Measurements from ENCODE around the gene CRACDL. TPM values are rescaled to one million over a fixed set of nuclear protein-coding genes. Genes with fewer than 3 reads are reported as not detected.
A peak's percentile ranks its signal among the peaks of the same experiment; 100 is the strongest.

Gene CRACDL
- total and polyA plus RNA-seq, 2 donors (not counting 3 experiments of a cell fraction or from before 2014, with no cell fraction given), result 0.92 to 6.3 TPM

DNA sequence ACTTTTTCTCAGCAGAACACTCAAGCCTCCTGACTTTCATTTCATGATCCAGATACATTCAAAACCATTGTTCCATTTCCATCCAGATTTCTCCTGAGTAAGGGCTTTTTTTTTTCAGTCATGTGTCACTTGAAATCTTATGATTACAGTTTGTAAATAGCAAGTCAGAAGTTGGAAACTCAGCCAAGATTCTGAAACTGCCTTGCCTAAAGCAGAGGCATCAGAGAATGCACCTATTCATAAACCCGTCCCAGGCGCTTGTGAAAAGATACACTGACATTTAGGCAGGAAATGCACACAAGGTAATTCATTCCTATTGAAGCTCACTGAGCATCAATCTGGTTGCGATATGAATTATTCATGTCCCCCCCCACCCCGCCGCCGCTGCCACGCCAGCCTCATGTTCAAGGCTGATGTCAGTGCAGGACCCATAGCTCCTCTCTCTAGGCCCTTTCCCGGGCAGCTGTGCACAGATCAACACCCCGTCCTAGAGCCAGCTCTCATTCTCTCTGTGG lies 174.7 kb downstream of the CRACDL start:
- Histone ChIP-seq H2AFZ (ENCODE audit: low read depth, low read length) (no peak overlapping the region), H3K9me3 (replicated peaks; ENCODE audit: control insufficient read depth, insufficient read depth, low read length) (no peaks in the 10 kb centered on the region), H3K4me2 (ENCODE audit: insufficient read depth, low read length) (no peak overlapping the region), H3K36me3 (ENCODE audit: control insufficient read depth in 2 of 2, extremely low read depth in 1 of 2, insufficient read depth in 2 of 2, low read length in 2 of 2) (no peaks in the 10 kb centered on the region), H3K27me3 (ENCODE audit: control insufficient read depth in 2 of 2, insufficient read depth in 2 of 2, low read length in 2 of 2) (no peaks in the 10 kb centered on the region), H3K9ac (replicated peaks; ENCODE audit: extremely low read depth, insufficient read depth, low read length) (no peak overlapping the region), H3K9me1 (replicated peaks; ENCODE audit: control insufficient read depth, extremely low read depth, insufficient read depth, low read length) (no peaks in the 10 kb centered on the region), H3K4me3 (replicated peaks in 1 of 3; ENCODE audit: insufficient read depth in 1 of 3, low read depth in 1 of 3, low read length in 3 of 3) (no peak overlapping the region), H3K27ac (ENCODE audit: insufficient read depth, low read depth, low read length) (no peak overlapping the region), H3K79me2 (ENCODE audit: control insufficient read depth, insufficient read depth, low read length) (no peaks in the 10 kb centered on the region), H4K20me1 (replicated peaks; ENCODE audit: control insufficient read depth, extremely low read depth, insufficient read depth, low read length) (no peaks in the 10 kb centered on the region), H3K4me1 (ENCODE audit: control insufficient read depth, extremely low read depth, insufficient read depth, low read length) (peaks cover 20% of the 10 kb centered on the region)
- TF ChIP-seq, protein P1, sequence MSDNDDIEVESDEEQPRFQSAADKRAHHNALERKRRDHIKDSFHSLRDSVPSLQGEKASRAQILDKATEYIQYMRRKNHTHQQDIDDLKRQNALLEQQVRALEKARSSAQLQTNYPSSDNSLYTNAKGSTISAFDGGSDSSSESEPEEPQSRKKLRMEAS (IDR thresholded peaks at IDR 0.05; ENCODE audit: insufficient read depth, insufficient read length), result no peak
- TF ChIP-seq JUN (IDR thresholded peaks at IDR 0.05; ENCODE audit: borderline replicate concordance, insufficient read depth, insufficient read length, low read depth), result no peak
- TF ChIP-seq GATA2 (IDR thresholded peaks at IDR 0.05; ENCODE audit: insufficient read depth, insufficient read length, low read depth, low read length), result no peak
- TF ChIP-seq POLR2AphosphoS5 (IDR thresholded peaks at IDR 0.05; ENCODE audit: insufficient read depth, low read depth, low read length), result no peak
- TF ChIP-seq EZH2 (IDR thresholded peaks at IDR 0.05; ENCODE audit: borderline replicate concordance, low read depth, low read length, severe bottlenecking), result no peak
- no peak for TF ChIP-seq POLR2A (IDR thresholded peaks at IDR 0.05; ENCODE audit: low read depth, low read length)
- no peak for TF ChIP-seq MYC (IDR thresholded peaks at IDR 0.05; ENCODE audit: low read depth, low read length)
- TF ChIP-seq, protein P2, sequence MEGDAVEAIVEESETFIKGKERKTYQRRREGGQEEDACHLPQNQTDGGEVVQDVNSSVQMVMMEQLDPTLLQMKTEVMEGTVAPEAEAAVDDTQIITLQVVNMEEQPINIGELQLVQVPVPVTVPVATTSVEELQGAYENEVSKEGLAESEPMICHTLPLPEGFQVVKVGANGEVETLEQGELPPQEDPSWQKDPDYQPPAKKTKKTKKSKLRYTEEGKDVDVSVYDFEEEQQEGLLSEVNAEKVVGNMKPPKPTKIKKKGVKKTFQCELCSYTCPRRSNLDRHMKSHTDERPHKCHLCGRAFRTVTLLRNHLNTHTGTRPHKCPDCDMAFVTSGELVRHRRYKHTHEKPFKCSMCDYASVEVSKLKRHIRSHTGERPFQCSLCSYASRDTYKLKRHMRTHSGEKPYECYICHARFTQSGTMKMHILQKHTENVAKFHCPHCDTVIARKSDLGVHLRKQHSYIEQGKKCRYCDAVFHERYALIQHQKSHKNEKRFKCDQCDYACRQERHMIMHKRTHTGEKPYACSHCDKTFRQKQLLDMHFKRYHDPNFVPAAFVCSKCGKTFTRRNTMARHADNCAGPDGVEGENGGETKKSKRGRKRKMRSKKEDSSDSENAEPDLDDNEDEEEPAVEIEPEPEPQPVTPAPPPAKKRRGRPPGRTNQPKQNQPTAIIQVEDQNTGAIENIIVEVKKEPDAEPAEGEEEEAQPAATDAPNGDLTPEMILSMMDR (IDR thresholded peaks at IDR 0.05; ENCODE audit: extremely low read depth in 1 of 2, insufficient read depth in 1 of 2, low read depth in 1 of 2, low read length in 2 of 2), result no peak
- no peak for TF ChIP-seq FOS (IDR thresholded peaks at IDR 0.05; ENCODE audit: borderline replicate concordance, insufficient read depth, low read length)
- dilution Hi-C loops (cut with MboI; ENCODE audit: extremely low pct_ligation_motif_present, low sequenced_read_pairs), result no loop called here
- FAIRE-seq (no peak), DNase-seq (ENCODE audit: low read depth, low spot score) (peak; percentile 32)
- intact Hi-C loops (cut with micrococcal nuclease), result no loop called here
- CTCF ChIA-PET, result no interaction called here
- POLR2A ChIA-PET, result no interaction called here
- BruUV-seq (replicated peaks), result no TSS peak
